Measurements from ENCODE around the gene RAET1G. TPM values are rescaled to one million over a fixed set of nuclear protein-coding genes. Genes with fewer than 3 reads are reported as not detected.
A peak's percentile ranks its signal among the peaks of the same experiment; 100 is the strongest.

The RAET1G gene
- total and polyA plus RNA-seq, 9 of the 15 experiments (the other 6 are each of a cell fraction or from before 2014, with no cell fraction given) = 0.11 TPM; not detected in 8

DNA sequence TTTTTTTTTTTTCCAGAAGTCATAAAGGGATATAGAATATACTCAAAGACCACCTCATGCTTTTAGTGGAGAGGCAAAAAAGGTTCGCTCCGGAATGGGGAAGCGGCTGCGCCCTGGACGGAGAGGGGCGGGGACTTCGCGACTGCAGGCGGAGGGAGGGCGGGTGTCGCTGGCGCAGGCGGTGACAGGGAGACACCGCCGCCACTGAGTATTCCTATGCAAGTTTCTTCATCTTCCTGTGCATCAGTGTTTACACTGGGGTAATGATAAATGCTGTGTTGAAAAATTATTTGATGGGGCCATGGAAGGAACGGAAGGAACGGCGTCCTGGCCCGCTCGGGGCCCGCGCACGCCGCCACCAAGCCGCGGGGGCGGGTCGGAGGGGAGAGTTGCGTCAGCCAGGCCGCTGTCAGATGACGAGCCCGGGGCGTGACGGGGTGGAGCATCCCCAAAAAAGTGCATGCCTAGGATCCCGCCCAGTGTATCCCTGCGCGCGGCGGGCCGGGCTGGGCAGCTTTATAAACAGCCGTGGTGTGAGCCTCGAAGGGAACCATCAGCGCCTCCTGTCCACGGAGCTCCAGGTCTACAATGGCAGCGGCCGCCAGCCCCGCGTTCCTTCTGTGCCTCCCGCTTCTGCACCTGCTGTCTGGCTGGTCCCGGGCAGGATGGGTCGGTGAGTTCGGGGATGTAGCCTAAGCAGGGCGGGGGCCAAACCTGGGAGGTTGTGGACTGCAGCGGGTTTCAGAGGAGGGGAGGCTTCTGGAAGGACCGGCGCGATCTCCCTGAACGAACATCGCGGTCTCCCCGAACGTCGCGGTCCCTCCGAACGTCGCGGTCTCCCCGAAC lies 40.8 kb upstream of the RAET1G start, which contains the start of gene ULBP1 (continued):
- 0 out of 2 replicates have a peak, but pooled peaks have one; percentile 11 for TF ChIP-seq CBFB (CRISPR knock-in tag; IDR thresholded peaks at IDR 0.05)
- TF ChIP-seq, protein P1, sequence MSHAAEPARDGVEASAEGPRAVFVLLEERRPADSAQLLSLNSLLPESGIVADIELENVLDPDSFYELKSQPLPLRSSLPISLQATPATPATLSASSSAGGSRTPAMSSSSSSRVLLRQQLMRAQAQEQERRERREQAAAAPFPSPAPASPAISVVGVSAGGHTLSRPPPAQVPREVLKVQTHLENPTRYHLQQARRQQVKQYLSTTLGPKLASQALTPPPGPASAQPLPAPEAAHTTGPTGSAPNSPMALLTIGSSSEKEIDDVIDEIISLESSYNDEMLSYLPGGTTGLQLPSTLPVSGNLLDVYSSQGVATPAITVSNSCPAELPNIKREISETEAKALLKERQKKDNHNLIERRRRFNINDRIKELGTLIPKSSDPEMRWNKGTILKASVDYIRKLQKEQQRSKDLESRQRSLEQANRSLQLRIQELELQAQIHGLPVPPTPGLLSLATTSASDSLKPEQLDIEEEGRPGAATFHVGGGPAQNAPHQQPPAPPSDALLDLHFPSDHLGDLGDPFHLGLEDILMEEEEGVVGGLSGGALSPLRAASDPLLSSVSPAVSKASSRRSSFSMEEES (CRISPR knock-in tag; IDR thresholded peaks at IDR 0.05) = no peak
- peak; percentile 72; the same call in 1 of the 2 replicates for TF ChIP-seq MXI1 (IDR thresholded peaks at IDR 0.05; ENCODE audit: low read depth, low read length)
- peak; percentile 66; the same call in 1 of the 2 replicates for TF ChIP-seq TARDBP (IDR thresholded peaks at IDR 0.05)
- TF ChIP-seq, protein P2, sequence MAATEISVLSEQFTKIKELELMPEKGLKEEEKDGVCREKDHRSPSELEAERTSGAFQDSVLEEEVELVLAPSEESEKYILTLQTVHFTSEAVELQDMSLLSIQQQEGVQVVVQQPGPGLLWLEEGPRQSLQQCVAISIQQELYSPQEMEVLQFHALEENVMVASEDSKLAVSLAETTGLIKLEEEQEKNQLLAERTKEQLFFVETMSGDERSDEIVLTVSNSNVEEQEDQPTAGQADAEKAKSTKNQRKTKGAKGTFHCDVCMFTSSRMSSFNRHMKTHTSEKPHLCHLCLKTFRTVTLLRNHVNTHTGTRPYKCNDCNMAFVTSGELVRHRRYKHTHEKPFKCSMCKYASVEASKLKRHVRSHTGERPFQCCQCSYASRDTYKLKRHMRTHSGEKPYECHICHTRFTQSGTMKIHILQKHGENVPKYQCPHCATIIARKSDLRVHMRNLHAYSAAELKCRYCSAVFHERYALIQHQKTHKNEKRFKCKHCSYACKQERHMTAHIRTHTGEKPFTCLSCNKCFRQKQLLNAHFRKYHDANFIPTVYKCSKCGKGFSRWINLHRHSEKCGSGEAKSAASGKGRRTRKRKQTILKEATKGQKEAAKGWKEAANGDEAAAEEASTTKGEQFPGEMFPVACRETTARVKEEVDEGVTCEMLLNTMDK (IDR thresholded peaks at IDR 0.05; ENCODE audit: borderline replicate concordance, insufficient read depth, low read depth, low read length, poor library complexity, severe bottlenecking) = no peak
- TF ChIP-seq ILK (tag; IDR thresholded peaks at IDR 0.05; ENCODE audit: borderline replicate concordance, low read depth) = no peak
- TF ChIP-seq POLR2B (IDR thresholded peaks at IDR 0.05; ENCODE audit: low read depth, partially characterized antibody) = peak; percentile 77
- TF ChIP-seq NR3C1 (CRISPR knock-in tag; IDR thresholded peaks at IDR 0.05) = no peak
- TF ChIP-seq PHTF2 (CRISPR knock-in tag; IDR thresholded peaks at IDR 0.05) = no peak
- TF ChIP-seq SAFB (IDR thresholded peaks at IDR 0.05; ENCODE audit: borderline replicate concordance, low read depth, low read length) = no peak; the same call in 1 of the 2 replicates
- TF ChIP-seq, protein P3, sequence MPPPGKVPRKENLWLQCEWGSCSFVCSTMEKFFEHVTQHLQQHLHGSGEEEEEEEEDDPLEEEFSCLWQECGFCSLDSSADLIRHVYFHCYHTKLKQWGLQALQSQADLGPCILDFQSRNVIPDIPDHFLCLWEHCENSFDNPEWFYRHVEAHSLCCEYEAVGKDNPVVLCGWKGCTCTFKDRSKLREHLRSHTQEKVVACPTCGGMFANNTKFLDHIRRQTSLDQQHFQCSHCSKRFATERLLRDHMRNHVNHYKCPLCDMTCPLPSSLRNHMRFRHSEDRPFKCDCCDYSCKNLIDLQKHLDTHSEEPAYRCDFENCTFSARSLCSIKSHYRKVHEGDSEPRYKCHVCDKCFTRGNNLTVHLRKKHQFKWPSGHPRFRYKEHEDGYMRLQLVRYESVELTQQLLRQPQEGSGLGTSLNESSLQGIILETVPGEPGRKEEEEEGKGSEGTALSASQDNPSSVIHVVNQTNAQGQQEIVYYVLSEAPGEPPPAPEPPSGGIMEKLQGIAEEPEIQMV (tag; conservative IDR thresholded peaks at IDR 0.05; ENCODE audit: low read depth) = no peak
- no peak for TF ChIP-seq MIER1 (IDR thresholded peaks at IDR 0.05; ENCODE audit: low read depth)
- TF ChIP-seq ARNT (IDR thresholded peaks at IDR 0.05) = peak in 1 of 2 experiments; percentile 23; a peak in 1 of 4 replicates
- TF ChIP-seq NFYB (IDR thresholded peaks at IDR 0.05; ENCODE audit: extremely low read depth, insufficient read length) = no peak
- no peak for TF ChIP-seq KAT2B (IDR thresholded peaks at IDR 0.05; ENCODE audit: low read depth, low read length)
- TF ChIP-seq SP2 (IDR thresholded peaks at IDR 0.05; ENCODE audit: extremely low read depth, low read depth, low read length, poor library complexity, severe bottlenecking) = no peak
- peak; percentile 51; the same call in 1 of the 2 replicates for TF ChIP-seq ESRRA (IDR thresholded peaks at IDR 0.05; ENCODE audit: borderline replicate concordance, low read depth)
